Fibroblast of villous mesenchyme (primary cell): ENCODE measurements around the gene RNF121. TPM values are rescaled to one million over a fixed set of nuclear protein-coding genes. Genes with fewer than 3 reads are reported as not detected.

Experiments used
- DNase-seq: peaks from one replicate; pipeline ENCODE4 v3.0.0-alpha.2; 2010; ENCODE audit warnings: low read depth
- H3K4me3 ChIP-seq: 2 replicates; pipeline ENCODE4 v1.5.1; 2011; ENCODE audit warnings: low read depth, mild to moderate bottlenecking, low read length
- CTCF ChIP-seq: IDR thresholded peaks from 2 replicates; pipeline ENCODE4 v1.5.1; 2012; ENCODE audit warnings: low read depth, mild to moderate bottlenecking, low read length; ENCODE audit not compliant: insufficient read depth
- total RNA-seq: library from RNA; depleted of rRNA; stranded (reverse); fragments of >200 nt; gene quantifications from 2 replicates; pipeline ENCODE4 v1.2.3, GENCODE V29; 2012

RNF121 gene
- total RNA-seq, 1 donor, result 27.2 TPM

GRCh38 chr11:72006309-72007088, 77.7 kb downstream of the RNF121 start:
- TF ChIP-seq CTCF, result no peak
- no peak for DNase-seq

GRCh38 chr11:72007089-72007476, 78.2 kb downstream of the RNF121 start:
- H3K4me3 ChIP-seq, result no peak overlapping the region
- DNase-seq, result no peak
- TF ChIP-seq CTCF, result no peak

More at GRCh38 chr11:72006309-72007088, 77.7 kb downstream of the RNF121 start:
- H3K4me3 ChIP-seq, result no peak overlapping the region

GRCh38 chr11:72007587-72007986, 78.7 kb downstream of the RNF121 start:
- no peak for TF ChIP-seq CTCF
- H3K4me3 ChIP-seq, result no peak overlapping the region
- DNase-seq, result no peak

DNA sequence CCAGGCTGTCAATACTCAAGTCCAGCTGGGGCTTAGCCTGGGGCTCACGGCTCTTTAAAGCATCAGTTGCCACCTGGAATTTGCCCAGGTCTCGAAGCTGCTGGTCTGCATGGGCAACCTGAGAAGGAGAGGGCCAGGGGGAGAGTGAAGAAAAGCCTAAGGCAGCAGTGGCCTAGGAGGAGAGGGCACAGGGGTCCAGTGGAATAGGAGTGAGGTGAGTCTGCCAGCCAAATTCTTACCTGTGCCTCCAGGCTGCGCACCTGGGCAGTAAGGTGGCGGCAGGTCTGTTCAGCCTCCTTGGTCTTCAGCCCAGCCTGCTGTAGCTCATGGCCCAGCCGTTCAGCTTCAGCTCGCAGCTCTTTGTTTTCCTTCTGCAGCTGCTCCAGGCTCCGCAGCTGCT, 79.9 kb downstream of the RNF121 start:
- TF ChIP-seq CTCF, result no peak
- no peak overlapping the region for H3K4me3 ChIP-seq
- no peak for DNase-seq

DNA sequence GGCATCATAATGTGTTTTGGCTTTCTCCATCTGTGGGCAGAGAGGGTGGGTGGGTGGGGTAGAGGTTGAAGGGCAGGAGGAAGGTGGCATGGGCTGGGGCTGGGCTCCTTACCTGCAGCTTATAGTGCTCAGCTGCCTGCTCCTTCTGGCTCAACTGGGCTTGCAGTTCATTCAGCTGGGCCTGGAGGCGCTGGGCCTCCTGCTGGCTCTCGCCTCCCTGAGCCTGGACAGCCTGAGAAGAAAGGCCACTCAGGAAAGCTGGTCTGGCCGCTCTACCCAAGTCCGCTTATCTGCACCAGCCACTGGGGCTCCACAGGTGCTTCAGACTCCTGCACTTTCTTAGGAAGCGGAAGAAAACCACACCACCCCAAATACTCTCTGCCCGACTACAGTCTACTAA, 80.3 kb downstream of the RNF121 start:
- no peak overlapping the region for H3K4me3 ChIP-seq
- no peak for DNase-seq
- no peak for TF ChIP-seq CTCF

GRCh38 chr11:72010529-72011233, 81.8 kb downstream of the RNF121 start:
- DNase-seq, result no peak
- no peak overlapping the region for H3K4me3 ChIP-seq
- TF ChIP-seq CTCF, result no peak
